ENCODE data around the gene SMOC2.

SMOC2 gene, protein sequence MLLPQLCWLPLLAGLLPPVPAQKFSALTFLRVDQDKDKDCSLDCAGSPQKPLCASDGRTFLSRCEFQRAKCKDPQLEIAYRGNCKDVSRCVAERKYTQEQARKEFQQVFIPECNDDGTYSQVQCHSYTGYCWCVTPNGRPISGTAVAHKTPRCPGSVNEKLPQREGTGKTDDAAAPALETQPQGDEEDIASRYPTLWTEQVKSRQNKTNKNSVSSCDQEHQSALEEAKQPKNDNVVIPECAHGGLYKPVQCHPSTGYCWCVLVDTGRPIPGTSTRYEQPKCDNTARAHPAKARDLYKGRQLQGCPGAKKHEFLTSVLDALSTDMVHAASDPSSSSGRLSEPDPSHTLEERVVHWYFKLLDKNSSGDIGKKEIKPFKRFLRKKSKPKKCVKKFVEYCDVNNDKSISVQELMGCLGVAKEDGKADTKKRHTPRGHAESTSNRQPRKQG

DNA sequence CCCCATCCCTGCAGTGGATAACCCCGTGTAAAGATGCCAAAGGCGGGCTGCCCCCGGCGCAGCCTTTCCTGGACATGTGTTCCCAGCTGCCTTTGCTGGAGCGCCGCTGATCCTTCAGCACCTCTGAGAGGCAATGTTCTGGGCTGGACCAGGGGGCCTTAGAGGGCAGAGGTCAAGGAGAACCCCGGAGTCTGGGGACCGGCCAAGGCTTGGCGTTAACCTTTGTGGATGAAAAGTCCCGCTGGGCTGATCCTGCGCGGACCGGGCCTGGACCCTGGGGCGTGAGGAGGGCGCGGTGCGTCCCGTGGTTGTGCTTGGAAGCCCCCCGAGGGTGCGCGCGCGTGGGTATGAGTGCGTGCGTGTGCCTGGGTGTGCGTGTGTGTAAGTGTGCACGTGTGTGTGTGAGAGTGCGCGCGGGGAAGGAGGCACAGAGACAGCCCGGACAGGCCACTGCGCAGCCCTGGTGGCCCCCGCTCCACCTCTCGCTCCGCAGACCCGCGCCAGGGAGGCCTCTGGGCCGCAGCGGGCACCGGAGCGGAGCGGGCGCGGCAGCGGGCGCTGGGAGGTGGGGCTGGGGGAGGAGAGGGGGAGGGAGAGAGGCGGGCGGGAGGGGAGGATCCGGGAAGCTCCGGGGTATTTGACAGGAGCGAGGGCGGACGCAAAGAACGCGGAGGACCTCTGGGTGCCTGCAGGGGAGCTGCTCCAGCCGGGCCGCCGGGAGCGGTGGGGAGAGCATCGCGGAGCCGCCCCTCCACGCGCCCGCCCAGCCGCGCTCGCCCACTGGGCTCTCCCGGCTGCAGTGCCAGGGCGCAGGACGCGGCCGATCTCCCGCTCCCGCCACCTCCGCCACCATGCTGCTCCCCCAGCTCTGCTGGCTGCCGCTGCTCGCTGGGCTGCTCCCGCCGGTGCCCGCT, at the start of gene SMOC2:
TSS of gene SMOC2 (plus strand) at position 665 of the 914 bp plus-strand sequence. CDS start at position 852, 187 bp downstream.
- peak; percentile 66 for DNase-seq (ENCODE audit: low spot score)

DNA sequence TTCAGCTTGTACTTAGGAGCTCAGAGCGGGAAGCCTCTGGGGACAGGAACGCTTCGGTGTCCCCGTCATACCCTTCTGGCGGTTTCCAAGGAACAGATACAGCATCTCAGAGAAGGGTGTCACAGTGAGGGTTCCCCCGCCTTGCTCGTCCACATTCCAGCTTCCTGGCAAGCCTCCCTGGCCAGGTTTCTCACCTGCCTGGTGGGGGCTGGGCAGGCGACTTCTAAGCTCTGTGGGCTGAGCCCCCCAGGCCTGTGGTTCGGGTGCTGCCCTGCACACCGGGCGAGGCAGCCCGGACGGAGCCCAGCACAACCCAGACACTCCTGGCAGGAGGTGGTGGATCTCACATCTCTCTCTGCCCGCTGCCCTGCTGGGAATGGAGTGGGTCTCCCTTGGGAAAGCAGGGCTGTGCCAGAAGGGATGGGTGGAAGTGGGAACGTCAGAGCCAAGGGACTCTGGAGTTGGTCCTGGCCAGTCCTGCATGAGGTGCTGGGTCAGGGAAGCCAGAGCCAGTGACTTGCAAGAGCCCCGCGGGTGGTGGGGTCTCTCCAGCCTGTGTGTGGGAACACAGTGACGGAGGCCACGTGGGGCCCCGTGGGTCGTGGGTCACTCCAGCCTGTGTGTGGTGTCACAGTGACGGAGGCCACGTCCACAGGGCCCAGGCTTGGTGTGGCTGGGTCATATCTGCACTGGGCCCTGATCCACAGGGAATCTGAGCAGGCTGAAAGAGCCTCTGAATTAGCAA, 47.7 kb upstream of the SMOC2 start:
- no peak for DNase-seq (ENCODE audit: low spot score)

GRCh38 chr6:168394606-168395005, 46.4 kb upstream of the SMOC2 start:
- DNase-seq (ENCODE audit: low spot score) = no peak

DNA sequence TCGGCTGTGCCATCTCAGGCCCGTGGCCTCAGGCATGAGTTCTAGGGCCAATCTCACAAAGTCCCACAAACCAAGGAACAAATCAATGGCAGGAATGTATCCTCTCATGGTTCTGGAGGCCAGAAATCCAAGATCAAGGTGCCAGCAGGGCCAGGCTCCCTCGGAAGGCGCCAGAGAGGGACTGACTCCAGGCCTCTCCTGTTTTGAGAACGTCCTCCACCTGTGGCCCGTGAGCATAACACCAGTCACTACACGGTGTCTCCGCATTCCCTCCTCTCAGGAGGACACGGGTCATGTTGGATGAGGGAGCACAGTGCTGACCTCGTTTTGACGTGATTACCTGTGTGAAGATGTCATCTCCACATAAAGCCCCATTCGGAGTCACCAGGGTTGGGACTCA, 45.0 kb upstream of the SMOC2 start:
- no peak for DNase-seq (ENCODE audit: low spot score)

DNA sequence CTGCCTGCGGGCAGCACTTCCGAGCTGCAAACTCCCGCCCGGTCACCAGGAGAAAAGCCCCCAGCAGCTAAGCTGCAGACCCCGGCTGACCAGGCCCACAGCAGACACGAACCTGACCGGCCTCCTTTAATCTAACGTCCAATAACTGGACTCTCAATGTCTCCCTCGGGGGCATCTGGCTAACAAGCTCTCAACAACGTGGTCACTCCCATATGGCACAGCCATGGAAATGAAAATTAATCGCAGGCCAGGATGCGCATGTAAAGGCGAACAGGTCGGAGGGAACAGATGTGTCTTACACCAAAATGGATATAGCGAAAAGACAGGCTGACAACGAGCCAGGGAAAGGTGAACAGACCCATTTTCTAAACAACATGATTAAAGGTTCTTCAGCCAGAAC, 44.4 kb upstream of the SMOC2 start:
- DNase-seq (ENCODE audit: low spot score) = no peak

DNA sequence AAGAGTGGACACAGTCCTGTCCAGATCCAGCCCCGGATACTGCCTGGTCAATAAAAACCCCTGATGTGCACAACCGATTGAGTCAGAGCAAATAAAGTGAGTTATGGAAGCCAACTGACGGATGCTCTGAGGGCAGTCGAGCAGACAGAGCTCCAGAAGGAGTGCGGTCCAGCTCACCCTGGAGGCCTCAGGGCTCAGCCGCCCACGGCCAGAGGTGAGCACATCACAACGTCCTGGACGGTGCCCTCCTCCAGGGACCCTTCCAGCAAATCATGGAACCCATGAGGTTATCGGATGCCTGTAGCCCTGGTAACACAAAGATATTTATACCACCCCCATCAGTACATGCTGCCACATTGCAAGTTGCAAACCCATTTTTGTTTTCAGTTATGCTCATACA, 44.0 kb upstream of the SMOC2 start:
- no peak for DNase-seq (ENCODE audit: low spot score)

GRCh38 chr6:168400037-168400436, 40.9 kb upstream of the SMOC2 start:
- DNase-seq (ENCODE audit: low spot score) = no peak

GRCh38 chr6:168403370-168404005, 37.5 kb upstream of the SMOC2 start:
- no peak for DNase-seq (ENCODE audit: low spot score)

- no peak for DNase-seq (ENCODE audit: low spot score)
These were observed 36.4 kb upstream of the SMOC2 start for GRCh38 chr6:168404560-168404959.

DNA sequence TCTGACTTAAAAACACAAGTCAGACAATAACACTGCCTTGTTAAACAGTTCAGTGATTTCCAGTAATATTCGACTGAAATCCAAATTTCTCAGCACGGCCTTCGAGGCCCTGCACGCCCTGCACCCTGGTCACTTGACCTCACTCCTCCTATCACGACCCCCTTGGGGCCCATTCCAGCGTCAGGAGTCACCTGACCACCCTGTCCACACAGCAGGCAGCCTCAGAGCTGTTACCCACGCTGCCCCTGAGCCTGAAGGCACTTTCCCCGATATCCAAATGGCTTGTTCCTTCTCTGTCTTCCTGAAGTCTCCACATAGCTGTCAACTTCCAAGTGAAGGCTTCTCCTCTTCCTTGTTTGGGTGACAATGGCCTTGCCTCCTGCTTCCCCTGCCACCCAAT, 33.1 kb upstream of the SMOC2 start:
- DNase-seq (ENCODE audit: low spot score) = no peak

DNA sequence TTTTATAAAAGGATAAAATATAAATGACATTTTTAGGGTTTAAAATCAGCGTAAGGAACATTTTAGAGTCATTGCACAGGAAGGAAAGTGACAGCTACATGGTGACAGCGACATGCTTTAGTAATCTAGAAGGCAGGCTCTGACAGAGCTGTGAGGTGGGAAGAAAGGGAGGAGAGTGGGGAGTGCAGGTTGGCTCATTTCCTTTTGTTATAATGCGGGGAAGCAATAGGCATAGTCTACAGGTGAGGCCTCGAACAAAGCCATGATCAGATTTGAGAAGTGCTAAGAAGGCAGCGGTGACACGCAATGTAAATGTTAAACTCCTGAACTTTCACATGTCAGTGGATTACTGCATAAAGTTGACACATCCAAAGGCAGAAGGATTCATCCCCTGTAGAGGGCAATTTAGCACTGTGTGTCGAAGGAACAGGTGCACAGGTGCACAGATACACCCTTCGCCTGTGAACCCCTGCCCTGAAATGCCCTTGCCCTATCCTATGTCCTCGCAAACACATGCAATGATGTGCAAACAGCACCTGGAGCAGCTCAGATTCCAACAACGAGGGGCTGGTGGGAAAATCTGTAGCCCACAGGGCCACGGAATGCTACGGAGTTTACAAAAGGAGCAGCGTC, 32.4 kb upstream of the SMOC2 start:
- DNase-seq (ENCODE audit: low spot score) = no peak

DNA sequence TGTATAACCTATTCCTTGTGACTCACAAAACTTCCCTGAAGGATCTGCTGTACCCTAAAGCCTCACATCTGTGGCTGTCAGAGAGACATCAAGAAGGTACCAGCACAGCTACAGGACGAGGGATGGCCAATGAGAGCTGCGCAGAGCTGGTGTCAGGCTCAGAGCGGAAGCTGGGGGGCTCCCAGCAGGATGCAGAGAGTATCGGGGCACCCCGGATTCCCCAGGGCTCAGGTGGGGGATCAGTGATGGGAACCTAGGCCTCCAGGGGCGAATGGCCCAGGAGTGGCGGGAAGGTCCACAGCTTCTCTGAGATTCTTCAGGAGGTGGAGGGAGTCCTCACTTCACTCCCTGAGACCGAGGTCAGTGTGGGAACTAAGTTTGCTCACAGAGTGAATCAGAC, 30.9 kb upstream of the SMOC2 start:
- no peak for DNase-seq (ENCODE audit: low spot score)

DNA sequence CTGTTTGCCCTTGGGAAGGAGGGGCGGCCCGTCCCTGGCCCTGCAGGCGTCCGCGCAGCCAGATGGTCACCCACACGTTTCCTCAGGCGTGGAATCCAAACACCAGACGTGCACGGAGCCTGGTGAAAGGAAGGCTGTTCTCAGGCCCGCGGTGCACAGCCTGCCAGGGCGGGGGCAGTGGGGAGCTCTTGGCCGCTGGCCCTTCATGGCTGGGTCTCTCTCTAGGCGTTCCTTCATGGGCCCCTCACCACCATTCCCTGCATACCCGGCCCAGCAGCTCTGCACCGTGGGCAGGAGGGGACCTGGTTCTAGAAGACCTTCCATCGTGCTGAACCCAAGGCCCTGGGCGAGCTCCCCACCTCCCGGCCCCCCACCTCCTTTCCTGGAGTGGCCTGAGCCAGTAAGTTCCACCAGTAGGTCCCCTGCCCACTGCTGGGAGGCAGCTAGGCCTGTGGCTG, 30.4 kb upstream of the SMOC2 start:
- DNase-seq (ENCODE audit: low spot score) = no peak

- no peak for DNase-seq (ENCODE audit: low spot score)
These were observed 29.9 kb upstream of the SMOC2 start for GRCh38 chr6:168411130-168411529.

GRCh38 chr6:168411793-168412192, 29.2 kb upstream of the SMOC2 start:
- no peak for DNase-seq (ENCODE audit: low spot score)

DNA sequence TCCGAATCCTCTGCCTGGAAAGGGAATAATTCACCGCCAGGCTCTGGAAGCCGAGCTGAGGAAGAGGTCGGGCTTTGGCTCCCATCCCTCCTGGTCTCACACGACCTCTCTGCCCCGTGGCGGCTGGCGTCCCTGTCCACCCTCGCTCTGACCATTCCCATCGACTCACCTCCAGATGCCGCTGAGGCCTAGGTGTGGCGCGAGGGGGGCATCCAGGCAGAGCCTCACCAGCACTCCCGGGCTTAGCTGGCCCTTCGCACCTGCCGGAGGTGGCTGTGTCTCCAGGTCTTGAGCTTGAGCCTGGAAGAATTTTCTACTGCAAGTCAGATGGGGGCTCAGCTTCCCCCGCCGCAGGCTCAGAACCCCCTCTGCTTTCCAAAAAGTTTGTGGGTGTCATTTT, 28.5 kb upstream of the SMOC2 start:
- DNase-seq (ENCODE audit: low spot score) = no peak

GRCh38 chr6:168413018-168413720, 27.8 kb upstream of the SMOC2 start:
- DNase-seq (ENCODE audit: low spot score) = no peak

DNA sequence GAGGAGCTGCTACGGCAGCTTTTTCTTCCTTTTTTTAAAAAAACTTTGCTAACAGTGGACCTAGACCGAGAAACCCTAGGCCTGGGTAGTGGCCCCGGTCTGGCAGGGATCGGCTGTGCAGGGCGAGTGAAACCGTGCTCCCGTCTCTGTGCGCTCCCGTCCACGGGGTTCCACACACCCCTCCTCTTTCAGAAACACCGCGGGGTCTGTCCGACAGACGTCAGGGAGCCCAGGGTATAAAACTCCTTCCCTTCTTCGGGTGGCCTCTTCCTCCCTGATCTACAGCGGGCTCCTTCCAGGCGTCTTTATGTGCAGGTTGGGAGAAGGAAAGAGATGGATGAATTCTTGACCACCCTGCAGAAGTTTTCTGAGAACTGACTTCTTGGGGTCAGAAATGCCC, 27.1 kb upstream of the SMOC2 start:
- DNase-seq (ENCODE audit: low spot score) = no peak

DNA sequence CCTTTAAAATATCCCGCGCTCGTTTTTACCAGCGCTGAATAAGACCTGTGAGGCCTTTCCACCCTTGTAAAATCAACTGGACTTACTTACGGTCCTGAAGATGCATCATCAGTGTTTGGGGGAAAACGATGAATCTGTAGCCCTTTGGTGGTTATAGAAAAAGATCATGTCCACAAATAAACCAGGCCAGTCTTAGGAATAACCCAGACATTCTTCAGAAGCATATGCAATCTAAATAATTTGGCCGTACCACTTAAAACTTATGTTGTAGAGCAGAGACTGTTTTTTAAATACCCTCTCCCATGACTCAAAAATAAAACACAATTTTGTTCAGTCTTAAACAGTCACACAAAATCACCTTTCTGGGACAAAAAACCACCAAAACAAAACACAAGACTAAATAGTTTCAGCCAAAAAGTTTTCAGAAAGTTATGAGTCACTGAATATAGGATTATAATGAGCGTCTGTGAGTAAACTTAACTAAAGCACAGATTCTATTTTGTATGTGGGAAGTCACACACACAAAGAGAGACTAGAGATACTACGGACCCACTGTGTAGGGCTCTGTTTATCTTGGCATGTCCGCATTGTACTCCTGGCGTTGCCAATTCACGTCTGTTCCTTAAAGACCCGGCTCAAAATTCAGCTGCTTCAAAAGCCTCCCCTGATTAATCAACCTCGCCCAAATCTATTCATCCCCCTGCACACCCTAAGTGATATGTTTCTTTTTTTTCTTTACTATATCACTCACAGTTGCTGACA, 26.5 kb upstream of the SMOC2 start:
- no peak for DNase-seq (ENCODE audit: low spot score)
